GM18505 (cell line): ENCODE measurements around the gene MACROD2.
"Not testable (repeated sequence)": the region's sequence is repeated elsewhere in the genome, so short reads cannot be mapped to it uniquely, and the experiment has no call there.

Source experiments
- ATAC-seq: cut with Tn5 transposase; IDR thresholded peaks from one replicate; pipeline ENCODE4 v1.9.1; 2021; ENCODE audit not compliant: unreplicated experiment
- POLR2A ChIP-seq: IDR thresholded peaks from 4 replicates; pipeline ENCODE4 v1.6.1; 2011; ENCODE audit warnings: borderline replicate concordance; ENCODE audit not compliant: insufficient read depth, insufficient read length; ENCODE audit errors: extremely low read depth

Gene MACROD2

DNA sequence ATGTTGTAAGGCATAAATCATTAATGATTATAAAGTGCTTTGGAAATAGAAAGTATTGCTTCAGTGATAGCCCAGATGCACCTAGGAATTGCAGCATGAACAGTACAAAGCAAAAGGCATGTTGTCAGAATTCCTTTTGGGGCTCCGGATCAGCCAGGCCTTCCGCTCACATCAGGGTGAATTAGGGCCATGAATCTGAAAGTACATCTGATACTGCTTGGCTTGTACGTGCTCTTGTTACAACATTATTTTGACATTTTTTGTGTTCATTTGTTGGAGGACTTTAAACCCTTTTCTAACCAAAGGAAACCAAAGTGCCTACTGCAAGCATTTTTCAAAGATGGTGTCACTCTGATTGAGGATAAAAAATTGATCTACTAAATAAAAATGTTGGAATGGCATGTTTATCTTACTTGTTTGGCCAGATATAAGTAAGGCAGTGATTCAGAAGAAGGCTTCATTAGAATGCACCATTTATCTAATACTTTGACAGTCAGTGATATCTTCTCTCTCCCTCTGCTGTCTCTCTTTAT, 1347.7 kb downstream of the MACROD2 start:
- ATAC-seq: no peak
- no peak for TF ChIP-seq POLR2A

GRCh38 chr20:15345287-15345686, 1350.0 kb downstream of the MACROD2 start:
- TF ChIP-seq POLR2A: no peak
- no peak for ATAC-seq

GRCh38 chr20:15346657-15347280, 1351.5 kb downstream of the MACROD2 start:
- TF ChIP-seq POLR2A: no peak
- ATAC-seq: no peak

GRCh38 chr20:15359056-15359455, 1363.7 kb downstream of the MACROD2 start:
- ATAC-seq: no peak
- no peak for TF ChIP-seq POLR2A

DNA sequence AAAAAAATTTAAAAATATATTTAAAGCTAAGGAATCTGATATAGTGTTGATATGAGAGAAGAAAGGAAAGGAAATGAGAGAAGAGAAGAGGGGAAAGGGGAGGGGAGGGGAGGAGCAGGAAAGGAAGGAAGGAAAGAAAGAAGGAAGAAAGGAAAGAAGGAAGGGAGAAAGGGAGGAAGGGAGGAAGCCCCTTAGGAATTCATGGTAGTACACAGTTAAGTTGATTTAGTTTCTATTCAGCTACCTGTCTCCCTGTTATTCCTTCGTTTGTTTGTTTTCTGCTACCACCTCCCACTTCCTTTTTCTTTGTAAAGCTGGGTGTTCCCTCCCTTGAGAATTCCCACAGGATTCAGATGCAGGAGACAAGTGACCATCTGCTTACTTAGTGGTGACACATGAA, 1367.5 kb downstream of the MACROD2 start:
- TF ChIP-seq POLR2A: no peak
- ATAC-seq: no peak

- ATAC-seq: no peak
- no peak for TF ChIP-seq POLR2A
Measured at GRCh38 chr20:15364781-15365180, 1369.5 kb downstream of the MACROD2 start.

DNA sequence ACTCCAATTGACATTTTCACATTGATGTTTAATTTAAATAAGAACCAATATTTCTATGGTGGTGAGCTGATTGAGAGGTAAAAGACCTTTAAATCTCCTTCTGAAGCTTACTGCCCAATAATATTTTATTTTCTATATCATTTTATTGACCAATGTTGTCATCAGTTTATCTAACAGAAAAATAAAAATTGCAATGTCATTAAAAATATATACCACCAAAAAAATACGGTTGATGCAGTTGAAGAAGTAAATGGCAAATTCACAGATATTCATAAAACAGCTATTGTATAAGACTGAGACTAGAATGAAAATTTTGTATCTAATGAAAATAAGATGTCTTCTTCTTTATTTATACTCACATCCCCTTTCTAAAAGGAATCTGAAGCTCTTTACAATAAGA, 1375.1 kb downstream of the MACROD2 start:
- no peak for TF ChIP-seq POLR2A
- ATAC-seq: no peak

- TF ChIP-seq POLR2A: no peak
- no peak for ATAC-seq
Measured at GRCh38 chr20:15374682-15375081, 1379.4 kb downstream of the MACROD2 start.

GRCh38 chr20:15375836-15376235, 1380.5 kb downstream of the MACROD2 start:
- no peak for ATAC-seq
- TF ChIP-seq POLR2A: no peak

DNA sequence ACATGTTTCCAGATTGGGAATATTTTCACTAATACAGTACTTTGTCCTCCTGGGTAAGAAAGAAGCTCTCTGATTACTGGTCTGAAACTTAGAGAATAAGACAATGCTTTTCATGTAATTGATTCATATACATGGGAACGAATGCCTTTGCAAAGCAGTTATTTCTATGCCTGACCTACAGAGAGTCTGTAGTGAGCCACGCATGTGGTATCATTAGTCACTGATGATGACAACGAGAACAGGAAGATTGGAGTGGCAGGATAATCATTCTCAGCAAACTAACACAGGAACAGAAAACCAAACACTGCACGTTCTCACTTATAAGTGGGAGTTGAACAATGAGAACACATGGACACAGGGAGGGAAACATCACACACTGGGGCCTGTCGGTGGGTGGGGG, 1382.3 kb downstream of the MACROD2 start:
- ATAC-seq: not testable (repeated sequence)

DNA sequence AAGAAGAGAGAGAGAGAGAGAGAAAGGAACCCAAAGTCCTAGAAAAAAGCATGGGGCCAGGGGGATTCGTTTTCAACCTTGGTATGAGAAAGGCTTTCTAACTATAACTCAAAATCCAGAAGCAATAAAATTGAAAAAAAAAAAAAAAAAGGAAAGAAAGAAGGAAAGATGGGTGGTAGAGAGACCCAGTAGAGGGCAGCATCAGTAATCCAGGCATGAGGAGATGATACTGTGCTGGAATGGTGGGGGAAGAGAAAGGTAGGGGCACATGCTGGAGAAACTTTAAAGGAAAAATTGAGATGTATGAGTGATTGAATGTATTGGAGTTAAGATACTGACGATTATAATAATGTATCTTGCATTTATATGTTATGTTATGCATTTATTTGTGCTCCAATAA, 1382.8 kb downstream of the MACROD2 start:
- TF ChIP-seq POLR2A: no peak
- ATAC-seq: no peak

- no peak for ATAC-seq
- TF ChIP-seq POLR2A: no peak
Measured at GRCh38 chr20:15379681-15380296, 1384.5 kb downstream of the MACROD2 start.

- no peak for TF ChIP-seq POLR2A
- no peak for ATAC-seq
Measured at GRCh38 chr20:15380770-15381169, 1385.5 kb downstream of the MACROD2 start.

- TF ChIP-seq POLR2A: no peak
- ATAC-seq: no peak
Measured at GRCh38 chr20:15387228-15387627, 1391.9 kb downstream of the MACROD2 start.
